K562 (cell line): ENCODE measurements around the gene GUCY2D. TPM values are rescaled to one million over a fixed set of nuclear protein-coding genes. Genes with fewer than 3 reads are reported as not detected.
A peak's percentile ranks its signal among the peaks of the same experiment; 100 is the strongest.

ENCODE experiments used
- ATF7 ChIP-seq: fragments of 450-650 bp; IDR thresholded peaks from 2 replicates; pipeline ENCODE4 v1.7.1; 2014; ENCODE audit warnings: mild to moderate bottlenecking, moderate library complexity
- BHLHE40 ChIP-seq: IDR thresholded peaks from 2 replicates; pipeline ENCODE4 v1.6.1; 2011; ENCODE audit warnings: low read length, improper control_type of control experiment
- CBFA2T2 ChIP-seq: fragments of 450-650 bp; conservative IDR thresholded peaks from 2 replicates; pipeline ENCODE4 v1.6.1; 2017; ENCODE audit warnings: mild to moderate bottlenecking
- COPS2 ChIP-seq: fragments of 450-650 bp; conservative IDR thresholded peaks from 2 replicates; pipeline ENCODE4 v1.6.1; 2016; ENCODE audit warnings: mild to moderate bottlenecking, moderate library complexity
- FOXJ2 ChIP-seq: fragments of 200-800 bp; sonication (Bioruptor generic); IDR thresholded peaks from 2 replicates; pipeline ENCODE4 v1.6.1; 2016; ENCODE audit warnings: missing genetic modification characterization, missing compliant biosample characterization
- MCM2 ChIP-seq: fragments of 450-650 bp; IDR thresholded peaks from 2 replicates; pipeline ENCODE4 v1.6.1; 2017; ENCODE audit warnings: low read depth, mild to moderate bottlenecking
- MEF2A ChIP-seq: IDR thresholded peaks from 2 replicates; pipeline ENCODE4 v1.6.1; 2011; ENCODE audit warnings: low read depth, mild to moderate bottlenecking, low read length, moderate library complexity; ENCODE audit not compliant: control insufficient read depth
- NR2C2 ChIP-seq, 2 experiments: fragments of 200-800 bp in 1 of 2; sonication (Bioruptor generic) in 1 of 2; sonication (generic) in 1 of 2; formaldehyde crosslinking in 1 of 2; IDR thresholded peaks; 2 replicates each; pipeline versions ENCODE4 v1.6.1 to v1.8.0; 2016 to 2022; ENCODE audit warnings: mild to moderate bottlenecking in 1 of 2, missing compliant biosample characterization in 1 of 2, missing genetic modification characterization in 1 of 2, missing genetic modification reagents in 1 of 2
- PBX2 ChIP-seq, 2 experiments: IDR thresholded peaks in 1 of 2; conservative IDR thresholded peaks in 1 of 2; 2 replicates each; pipeline ENCODE4 v1.6.1; 2016; ENCODE audit warnings: low read depth in 2 of 2, mild to moderate bottlenecking in 1 of 2, missing compliant biosample characterization in 1 of 2, missing genetic modification characterization in 1 of 2, moderate library complexity in 1 of 2
- PKNOX1 ChIP-seq: fragments of 450-650 bp; IDR thresholded peaks from 2 replicates; pipeline ENCODE4 v1.6.1; 2016
- POLR3G ChIP-seq: IDR thresholded peaks from 2 replicates; pipeline ENCODE4 v1.6.1; 2011; ENCODE audit not compliant: insufficient read length, insufficient replicate concordance; ENCODE audit errors: extremely low read depth
- RCOR1 ChIP-seq, 2 experiments: IDR thresholded peaks; 2 replicates each; pipeline ENCODE4 v1.6.1; 2012; ENCODE audit warnings: low read depth in 2 of 2, low read length in 2 of 2, borderline replicate concordance in 1 of 2, improper control_type of control experiment in 1 of 2
- TGIF2 ChIP-seq: sonication (generic); formaldehyde crosslinking; IDR thresholded peaks from 2 replicates; pipeline ENCODE4 v1.8.1; 2022; ENCODE audit warnings: mild to moderate bottlenecking, missing genetic modification reagents, moderate library complexity
- ZBTB7A ChIP-seq: IDR thresholded peaks from 2 replicates; pipeline ENCODE4 v1.6.1; 2011; ENCODE audit warnings: low read depth, mild to moderate bottlenecking, low read length, moderate library complexity, borderline replicate concordance; ENCODE audit not compliant: control insufficient read depth
- ZNF124 ChIP-seq: sonication (generic); formaldehyde crosslinking; IDR thresholded peaks from 2 replicates; pipeline ENCODE4 v1.8.1; 2022; ENCODE audit warnings: missing genetic modification reagents
- ZNF408 ChIP-seq: fragments of 250-450 bp; sonication (Bioruptor Pico); IDR thresholded peaks from 2 replicates; pipeline ENCODE4 v1.4.0; 2020; ENCODE audit warnings: low read depth, mild to moderate bottlenecking, moderate library complexity
- ZNF639 ChIP-seq, 2 experiments: fragments of 200-800 bp in 1 of 2; sonication (Bioruptor generic) in 1 of 2; sonication (generic) in 1 of 2; formaldehyde crosslinking in 1 of 2; IDR thresholded peaks in 1 of 2; conservative IDR thresholded peaks in 1 of 2; 2 replicates each; pipeline versions ENCODE4 v1.5.0 to v1.6.1; 2016 to 2020; ENCODE audit warnings: missing compliant biosample characterization in 1 of 2, missing genetic modification characterization in 1 of 2, missing genetic modification reagents in 1 of 2
- polyA plus RNA-seq, 8 experiments: library from polyadenylated mRNA; depleted of rRNA in 4 of 8; stranded (reverse) in 5 of 8; unstranded in 3 of 8; fragments of >200 nt; fragmentation: Nextera tagmentation in 2 of 8; fragmentation: Illumina TruSeq in 1 of 8; extraction: Ambion mirVana in 2 of 8; extraction: Trizol in 1 of 8; gene quantifications; 2 replicates each; pipeline versions ENCODE4 v1.2.1 to v1.2.3, GENCODE V29; 2011 to 2014; ENCODE audit warnings: inconsistent platforms in 1 of 8, missing spikeins in 1 of 8
- total RNA-seq, 7 experiments: library from RNA; depleted of rRNA in 6 of 7; stranded (reverse); fragments of >200 nt in 6 of 7; fragmentation: Illumina TruSeq in 2 of 7; extraction: Trizol in 2 of 7; gene quantifications; 2 replicates each; pipeline versions ENCODE4 v1.2.1 to v1.2.3, GENCODE V29; 2011 to 2021; ENCODE audit warnings: low replicate concordance in 1 of 7
- TF ChIP-seq, protein P1 (sequence below): sonication (generic); formaldehyde crosslinking; IDR thresholded peaks from 2 replicates; pipeline ENCODE4 v1.8.0; 2022; ENCODE audit warnings: missing genetic modification reagents, mild to moderate bottlenecking, borderline replicate concordance

GUCY2D gene
- total and polyA plus RNA-seq, 9 of the 15 experiments (the other 6 are each of a cell fraction or from before 2014, with no cell fraction given): 0.05 TPM; not detected in 8

DNA sequence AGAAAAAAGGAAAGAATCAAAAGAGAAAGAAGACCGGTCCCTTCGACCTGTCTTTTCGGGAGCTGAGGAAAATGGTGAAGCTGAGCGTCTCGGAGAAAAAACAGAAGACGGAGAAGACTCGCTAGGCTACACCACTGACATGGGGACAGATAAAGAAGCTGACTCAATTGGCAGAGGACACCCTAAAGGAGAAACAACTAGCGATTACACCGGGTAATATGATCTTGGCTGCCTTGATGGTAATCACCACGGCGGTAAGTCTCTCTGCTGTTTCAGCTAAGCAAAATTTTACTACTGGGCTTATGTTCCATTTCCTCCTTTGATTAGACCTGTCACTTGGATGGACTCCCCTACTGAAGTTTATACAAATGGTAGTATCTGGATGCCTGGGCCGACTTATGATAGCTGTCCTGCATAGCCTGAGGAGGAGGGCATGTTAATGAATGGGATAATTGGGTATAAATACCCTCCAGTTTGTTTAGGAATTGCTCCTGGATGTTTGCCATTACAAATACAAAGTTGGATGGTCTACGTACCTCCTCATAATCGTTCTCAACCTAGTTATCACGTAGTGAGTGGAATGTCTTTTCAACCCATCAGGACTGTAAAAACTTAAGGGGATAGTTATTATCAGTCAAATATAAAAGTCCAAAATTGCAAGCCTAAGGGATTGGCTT, 60.5 kb downstream of the GUCY2D start (continued):
- TF ChIP-seq COPS2 (no peak), CBFA2T2 (no peak), NR2C2 (CRISPR knock-in tag; IDR thresholded peaks at IDR 0.05) (no peak), NR2C2 (tag; IDR thresholded peaks at IDR 0.05) (no peak), BHLHE40 (peak; percentile 8), PBX2 (CRISPR knock-in tag; IDR thresholded peaks at IDR 0.05; ENCODE audit: low read depth) (0 out of 2 replicates have a peak, but pooled peaks have one; percentile 15), PBX2 (tag; conservative IDR thresholded peaks at IDR 0.05; ENCODE audit: low read depth) (peak; percentile 53; the same call in 1 of the 2 replicates), FOXJ2 (tag) (0 out of 2 replicates have a peak, but pooled peaks have one; percentile 37), ZNF408 (CRISPR knock-in tag) (no peak), ZNF639 (CRISPR knock-in tag; conservative IDR thresholded peaks at IDR 0.05 in 1 of 2, IDR thresholded peaks at IDR 0.05 in 1 of 2) (no peak), POLR3G (no peak), MCM2 (no peak), PKNOX1 (peak; percentile 79), MEF2A (no peak), ATF7 (peak; percentile 89), TGIF2 (no peak), ZBTB7A (no peak), RCOR1 (IDR thresholded peaks at IDR 0.05; ENCODE audit: borderline replicate concordance in 1 of 2, low read depth in 2 of 2, low read length in 2 of 2) (peak in 1 of 2 experiments; percentile 46; a peak in 1 of 4 replicates), ZNF124 (no peak)
- TF ChIP-seq, protein P1, sequence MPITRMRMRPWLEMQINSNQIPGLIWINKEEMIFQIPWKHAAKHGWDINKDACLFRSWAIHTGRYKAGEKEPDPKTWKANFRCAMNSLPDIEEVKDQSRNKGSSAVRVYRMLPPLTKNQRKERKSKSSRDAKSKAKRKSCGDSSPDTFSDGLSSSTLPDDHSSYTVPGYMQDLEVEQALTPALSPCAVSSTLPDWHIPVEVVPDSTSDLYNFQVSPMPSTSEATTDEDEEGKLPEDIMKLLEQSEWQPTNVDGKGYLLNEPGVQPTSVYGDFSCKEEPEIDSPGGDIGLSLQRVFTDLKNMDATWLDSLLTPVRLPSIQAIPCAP: no peak
